HG03066 (cell line): Measurements from ENCODE around the gene VASP.

Source experiments
- ATAC-seq: cut with Tn5 transposase; IDR thresholded peaks from one replicate; pipeline ENCODE4 v1.9.1; 2021; ENCODE audit warnings: low read depth; ENCODE audit not compliant: unreplicated experiment

The VASP gene

DNA sequence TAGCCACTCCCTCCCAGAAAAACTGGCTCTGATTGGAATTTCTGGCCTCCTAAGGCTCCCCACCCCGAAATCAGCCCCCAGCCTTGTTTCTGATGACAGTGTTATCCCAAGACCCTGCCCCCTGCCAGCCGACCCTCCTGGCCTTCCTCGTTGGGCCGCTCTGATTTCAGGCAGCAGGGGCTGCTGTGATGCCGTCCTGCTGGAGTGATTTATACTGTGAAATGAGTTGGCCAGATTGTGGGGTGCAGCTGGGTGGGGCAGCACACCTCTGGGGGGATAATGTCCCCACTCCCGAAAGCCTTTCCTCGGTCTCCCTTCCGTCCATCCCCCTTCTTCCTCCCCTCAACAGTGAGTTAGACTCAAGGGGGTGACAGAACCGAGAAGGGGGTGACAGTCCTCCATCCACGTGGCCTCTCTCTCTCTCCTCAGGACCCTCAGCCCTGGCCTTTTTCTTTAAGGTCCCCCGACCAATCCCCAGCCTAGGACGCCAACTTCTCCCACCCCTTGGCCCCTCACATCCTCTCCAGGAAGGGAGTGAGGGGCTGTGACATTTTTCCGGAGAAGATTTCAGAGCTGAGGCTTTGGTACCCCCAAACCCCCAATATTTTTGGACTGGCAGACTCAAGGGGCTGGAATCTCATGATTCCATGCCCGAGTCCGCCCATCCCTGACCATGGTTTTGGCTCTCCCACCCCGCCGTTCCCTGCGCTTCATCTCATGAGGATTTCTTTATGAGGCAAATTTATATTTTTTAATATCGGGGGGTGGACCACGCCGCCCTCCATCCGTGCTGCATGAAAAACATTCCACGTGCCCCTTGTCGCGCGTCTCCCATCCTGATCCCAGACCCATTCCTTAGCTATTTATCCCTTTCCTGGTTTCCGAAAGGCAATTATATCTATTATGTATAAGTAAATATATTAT, 33.3 kb upstream of the VASP start:
- ATAC-seq: no peak

DNA sequence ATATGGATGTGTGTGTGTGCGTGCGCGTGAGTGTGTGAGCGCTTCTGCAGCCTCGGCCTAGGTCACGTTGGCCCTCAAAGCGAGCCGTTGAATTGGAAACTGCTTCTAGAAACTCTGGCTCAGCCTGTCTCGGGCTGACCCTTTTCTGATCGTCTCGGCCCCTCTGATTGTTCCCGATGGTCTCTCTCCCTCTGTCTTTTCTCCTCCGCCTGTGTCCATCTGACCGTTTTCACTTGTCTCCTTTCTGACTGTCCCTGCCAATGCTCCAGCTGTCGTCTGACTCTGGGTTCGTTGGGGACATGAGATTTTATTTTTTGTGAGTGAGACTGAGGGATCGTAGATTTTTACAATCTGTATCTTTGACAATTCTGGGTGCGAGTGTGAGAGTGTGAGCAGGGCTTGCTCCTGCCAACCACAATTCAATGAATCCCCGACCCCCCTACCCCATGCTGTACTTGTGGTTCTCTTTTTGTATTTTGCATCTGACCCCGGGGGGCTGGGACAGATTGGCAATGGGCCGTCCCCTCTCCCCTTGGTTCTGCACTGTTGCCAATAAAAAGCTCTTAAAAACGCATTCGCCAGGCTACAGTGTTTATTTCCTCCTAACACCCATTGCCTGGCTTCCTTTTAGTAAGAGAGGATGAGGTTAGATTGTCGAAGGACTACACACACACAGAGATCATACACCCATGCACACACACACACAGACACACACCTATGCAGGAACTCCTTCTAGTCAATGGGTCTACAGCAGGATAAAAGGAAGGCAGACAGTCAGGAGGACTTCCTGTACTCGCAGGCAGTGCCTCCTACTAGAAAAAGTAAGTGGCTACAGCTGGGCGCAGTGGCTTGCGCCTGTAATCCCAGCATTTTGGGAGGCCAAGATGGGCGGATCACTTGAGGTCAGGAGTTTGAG, 32.4 kb upstream of the VASP start:
- no peak for ATAC-seq

DNA sequence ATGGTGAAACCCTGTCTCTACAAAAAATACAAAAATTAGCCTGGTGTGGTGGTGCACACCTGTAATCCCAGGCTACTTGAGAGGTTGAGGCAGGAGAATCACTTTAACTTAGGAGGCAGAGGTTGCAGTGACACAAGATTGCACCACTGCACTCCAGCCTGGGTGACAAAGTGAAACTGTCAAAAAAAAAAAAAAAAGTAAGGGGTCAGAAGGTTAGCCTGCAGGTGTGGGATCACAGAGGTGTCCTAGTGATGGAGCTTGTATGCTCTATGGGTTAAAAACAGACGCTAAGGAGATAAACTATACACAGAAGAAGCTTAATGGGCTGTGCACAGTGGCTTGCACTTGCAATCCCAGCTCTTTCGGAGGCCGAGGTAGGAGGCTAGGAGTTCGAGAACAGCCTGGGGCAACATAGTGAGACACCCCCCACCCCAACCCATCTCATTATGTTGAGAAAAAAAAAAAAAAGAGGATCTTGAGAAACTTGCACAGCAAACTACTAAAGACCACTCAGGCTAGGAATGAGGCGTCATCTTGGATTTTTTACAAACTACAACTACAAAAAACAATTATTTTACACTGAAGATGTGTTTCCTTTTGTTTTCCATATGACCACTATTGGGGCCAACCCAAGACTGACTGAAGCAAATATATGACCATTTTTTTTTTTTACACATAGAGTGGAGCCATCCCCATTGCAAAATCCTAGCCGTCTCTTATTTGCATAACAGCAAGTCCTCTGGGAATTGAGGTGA, 31.6 kb upstream of the VASP start:
- no peak for ATAC-seq

DNA sequence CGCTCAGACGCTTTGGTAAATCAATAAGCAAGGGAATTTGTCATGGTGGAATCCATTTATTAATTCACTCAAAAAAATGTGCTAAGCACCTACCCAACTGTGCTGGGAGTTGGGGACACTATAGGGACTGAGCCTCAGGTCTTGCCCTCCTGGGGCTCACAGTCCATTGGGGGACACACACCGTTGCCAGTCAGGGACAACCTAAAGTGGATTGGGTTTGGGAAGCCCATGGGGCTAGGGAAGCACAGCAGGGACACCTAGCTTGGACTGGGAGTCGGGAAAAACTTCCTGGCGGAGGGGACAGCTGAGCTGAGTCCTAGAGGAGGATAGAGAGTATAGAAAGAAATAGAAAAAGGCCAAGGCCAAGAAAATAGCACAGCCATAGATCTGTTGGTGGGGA, 31.0 kb upstream of the VASP start:
- ATAC-seq: no peak

DNA sequence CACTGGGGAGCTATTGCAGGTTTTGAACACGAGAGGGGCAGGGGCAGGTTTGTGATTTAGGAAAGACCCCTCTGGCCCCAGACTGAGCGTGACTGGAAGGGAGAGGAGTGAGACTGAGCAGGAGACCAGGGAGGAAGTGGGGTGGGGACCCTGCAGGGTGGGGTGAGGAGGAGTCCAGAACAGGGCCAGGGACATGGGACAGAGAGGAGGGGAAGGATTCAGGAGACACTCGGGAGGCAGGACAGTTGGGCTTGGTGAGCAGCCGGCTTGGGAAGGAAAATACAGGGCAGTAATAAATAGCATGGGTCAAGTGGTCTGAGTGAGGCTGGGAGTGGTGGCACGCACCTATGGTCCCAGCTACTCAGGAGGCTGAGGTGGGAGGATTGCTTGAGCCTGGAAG, 30.1 kb upstream of the VASP start:
- ATAC-seq: no peak

DNA sequence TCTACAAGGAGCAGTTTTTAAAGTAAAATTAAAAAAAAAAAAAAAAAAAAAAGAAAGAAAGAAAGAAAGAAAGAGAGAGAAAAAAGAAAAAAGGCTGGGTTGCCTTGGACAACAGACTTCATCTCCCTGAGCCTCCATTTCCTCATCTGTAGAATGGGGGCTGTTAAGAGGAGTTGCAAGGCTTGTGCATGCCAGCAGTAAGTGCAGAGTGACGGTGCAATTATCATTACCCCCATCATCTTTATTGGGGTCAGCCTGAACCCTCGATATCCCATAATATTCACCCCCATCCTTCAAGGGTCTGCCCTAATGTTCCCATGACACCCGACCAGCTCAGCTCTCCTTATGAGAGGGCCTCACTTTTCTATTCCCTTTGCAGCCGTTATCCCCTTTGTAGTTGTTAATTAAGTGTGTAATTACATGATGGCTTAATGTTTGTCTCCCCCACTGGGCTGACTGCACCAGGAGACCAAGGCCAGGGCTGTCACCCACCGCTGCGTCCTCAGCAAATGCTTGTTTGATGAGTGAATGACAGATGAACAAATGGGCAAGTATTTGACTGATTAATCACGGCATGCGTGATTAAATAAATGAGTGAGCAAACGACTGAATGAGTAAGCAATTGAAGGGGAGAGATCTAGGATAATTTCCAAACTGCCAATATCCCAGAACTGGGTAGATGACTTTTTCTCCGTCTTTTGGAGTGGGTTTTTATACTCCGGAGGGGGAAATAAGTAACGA, 29.4 kb upstream of the VASP start:
- no peak for ATAC-seq

DNA sequence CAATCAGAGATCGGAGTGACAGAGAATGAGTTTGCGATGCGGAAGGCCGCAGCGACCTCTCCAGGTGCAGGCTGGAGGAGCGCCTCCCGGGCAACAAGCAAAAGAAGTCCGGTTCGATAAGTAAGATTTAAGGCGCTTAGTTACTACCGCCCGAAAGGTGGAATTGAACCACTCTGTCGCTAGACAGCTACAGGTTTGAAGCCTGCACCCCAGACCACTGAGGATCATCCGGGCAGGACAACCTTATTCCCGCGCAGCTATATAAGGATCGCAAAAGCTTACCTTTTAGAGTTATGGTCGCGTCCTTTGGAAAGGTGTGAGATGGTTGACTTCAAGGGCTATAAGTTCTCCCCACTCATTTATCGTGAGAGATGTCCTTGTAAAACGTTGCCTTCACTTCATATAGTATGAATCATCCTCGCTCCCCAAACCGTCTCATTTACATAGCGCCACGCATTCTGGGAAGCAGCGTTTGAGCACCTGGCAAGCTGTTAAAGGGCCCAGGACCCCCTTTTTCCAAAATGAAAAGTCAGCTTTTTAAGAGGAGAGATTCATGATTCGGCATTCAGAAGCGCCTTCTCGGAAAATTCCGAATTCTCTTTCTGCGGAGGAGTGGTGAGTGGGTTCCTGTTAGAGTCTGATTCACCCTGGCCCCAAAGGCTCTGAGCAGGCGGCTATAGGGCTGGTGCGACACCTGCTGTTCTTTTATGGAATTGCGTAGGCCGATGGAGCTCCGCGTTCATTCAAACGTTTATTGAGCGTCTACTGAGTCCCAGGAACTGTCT, 28.6 kb upstream of the VASP start:
- peak; percentile 67 for ATAC-seq

DNA sequence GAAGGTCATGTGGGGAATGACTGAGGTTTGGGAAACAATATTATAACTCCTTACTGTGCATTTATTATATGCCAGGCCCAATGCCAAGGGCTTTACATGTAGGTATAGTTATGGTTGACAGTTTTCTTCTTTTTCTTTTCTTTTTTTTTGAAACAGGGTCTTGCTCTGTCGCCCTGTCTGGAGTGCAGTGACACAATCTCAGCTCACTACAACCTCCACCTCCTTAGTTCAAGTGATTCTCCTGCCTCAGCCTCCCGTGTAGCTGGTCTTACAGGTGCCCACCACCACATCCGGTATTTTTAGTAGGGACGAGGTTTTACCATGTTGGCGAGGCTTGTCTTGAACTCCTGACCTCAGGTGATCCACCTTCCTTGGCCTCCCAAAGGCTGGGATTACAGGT, 24.2 kb upstream of the VASP start:
- no peak for ATAC-seq

DNA sequence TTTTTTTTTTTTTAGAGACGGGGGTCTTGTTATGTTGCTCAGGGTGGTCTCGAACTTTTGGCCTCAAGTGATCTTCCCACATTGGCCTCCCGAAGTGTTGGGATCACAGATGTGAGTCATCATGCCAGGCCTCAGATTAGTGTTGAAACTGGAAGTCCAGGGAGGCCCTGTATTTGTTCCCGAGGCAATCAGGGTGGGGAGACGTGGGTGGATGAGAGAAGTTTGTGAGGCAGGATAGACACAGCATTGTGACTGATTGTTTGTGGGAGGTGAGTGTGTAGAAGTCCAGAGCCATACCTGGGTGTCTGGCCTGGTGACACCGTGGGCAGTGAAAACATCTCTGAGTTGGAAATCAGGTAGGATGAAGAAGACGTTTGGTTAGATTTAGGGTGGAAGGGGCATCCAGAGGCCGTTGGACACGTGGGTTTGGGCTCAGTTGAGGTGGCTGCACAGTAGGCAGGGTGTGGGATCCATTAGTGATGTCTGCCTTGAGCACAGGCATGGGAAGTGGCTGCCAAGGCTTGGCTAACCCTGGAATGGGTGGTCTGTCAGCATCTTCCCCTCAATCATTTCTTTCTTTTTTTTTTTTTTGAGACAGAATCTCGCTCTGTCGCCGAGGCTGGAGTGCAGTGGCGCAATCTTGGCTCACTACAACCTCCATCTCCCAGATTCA, 22.9 kb upstream of the VASP start:
- no peak for ATAC-seq

DNA sequence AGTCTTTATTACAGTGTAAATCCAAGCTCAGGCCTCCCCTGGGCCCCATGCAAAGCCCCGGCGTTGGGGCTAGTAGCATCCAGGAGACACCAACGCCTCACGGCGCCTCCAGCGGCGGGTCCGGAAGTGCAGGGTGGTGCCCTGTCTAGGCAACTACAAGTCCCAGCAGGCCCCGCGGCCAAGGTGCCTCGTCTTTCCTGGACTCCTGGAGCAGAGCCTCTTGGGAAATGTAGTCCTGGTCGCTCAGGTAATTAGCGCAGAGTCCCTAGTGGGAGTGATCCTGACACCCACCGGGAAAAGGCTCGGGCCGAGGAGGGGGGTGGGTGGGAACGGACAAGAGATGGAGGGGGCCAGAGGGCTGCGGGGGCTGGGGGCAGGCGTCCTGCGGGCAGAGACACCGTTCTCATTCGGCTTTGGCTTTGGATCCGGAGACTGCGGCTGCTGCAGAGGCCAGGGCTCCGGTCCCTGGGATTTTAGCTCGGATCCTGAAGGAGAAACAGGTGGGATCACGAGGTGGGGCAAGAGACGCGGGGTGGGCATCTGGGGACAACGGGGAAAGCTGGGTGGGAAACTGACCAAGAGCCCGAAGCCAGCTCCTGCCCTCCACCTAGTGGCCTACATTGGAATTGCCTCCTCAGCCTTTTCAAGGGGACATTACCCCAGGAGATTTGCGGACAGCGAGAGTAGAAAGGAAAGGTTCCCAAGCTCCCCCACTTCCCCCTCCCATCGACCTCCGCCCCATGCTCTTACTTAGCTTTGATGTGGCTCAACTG, 21.8 kb upstream of the VASP start:
- peak; percentile 91 for ATAC-seq

DNA sequence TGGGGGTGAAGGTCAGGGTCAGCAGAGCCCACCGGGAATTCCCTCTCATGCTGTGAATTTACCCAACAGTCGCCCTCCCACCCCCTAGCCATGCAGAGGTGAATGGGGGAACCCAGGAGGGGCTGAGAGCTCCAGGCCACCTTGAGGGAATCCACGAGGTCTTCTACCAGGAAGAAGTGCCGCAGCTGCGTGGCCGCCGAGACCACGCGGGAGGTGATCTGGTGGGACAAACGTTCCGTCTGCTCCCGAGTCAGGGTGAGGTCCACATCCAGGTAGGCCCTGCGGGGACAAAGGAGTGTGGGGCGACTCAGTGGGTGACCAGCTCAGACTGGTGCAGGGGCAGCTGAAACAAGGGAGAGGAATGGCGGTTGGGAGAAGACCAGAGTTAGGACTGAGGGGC, 18.6 kb upstream of the VASP start:
- ATAC-seq: no peak

DNA sequence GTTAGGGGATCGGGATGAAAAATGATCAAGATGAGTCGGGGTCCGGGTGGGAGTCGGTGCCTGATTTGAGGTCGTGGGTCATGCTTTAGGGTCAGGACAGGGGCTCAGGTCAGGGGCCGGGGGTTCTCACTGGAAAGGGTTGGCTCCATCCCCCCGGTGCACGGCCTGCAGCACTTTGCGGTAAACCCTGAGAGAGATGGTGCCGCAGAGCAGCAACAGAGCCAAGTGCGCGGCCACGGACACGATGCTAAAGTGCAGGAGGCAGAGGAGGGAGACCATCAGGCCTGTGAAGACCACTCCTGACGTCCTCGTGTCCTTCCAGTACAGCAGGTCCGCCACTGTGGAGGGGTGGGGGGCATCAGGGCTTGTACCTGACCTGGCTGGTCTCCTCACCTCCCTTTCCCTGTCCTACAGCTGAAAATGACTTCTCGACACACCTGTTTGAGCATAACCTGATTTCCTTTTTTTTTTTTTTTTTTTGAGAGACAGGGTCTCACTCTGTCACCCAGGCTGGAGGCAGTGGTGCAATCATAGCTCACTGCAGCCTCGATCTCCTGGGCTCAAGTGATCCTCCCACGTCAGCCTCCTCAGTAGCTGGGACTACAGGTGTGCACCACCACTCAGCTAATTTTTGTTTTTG, 17.9 kb upstream of the VASP start:
- no peak for ATAC-seq

DNA sequence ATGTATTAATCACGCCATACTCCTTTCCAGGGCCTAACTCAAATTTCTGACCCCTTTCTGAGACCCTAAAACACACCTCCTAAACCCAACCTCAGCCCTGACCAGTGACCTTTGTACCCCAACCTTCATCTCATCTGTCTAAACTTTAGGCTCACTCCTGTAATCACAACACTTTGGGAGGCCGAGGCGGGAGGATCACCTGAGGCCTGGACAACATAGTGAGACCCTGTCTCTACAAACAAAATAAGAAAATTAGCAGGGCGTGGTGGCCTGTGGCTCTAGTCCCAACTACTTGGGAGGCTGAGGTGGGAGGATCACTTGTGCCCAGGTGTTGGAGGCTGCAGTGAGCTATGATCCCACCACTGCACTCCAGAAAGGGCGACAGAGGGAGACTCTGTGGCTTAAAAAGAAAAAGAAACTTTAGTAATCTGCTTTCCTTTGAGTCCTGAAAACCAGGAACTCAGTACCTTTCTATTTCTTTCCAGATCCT, 15.1 kb upstream of the VASP start:
- ATAC-seq: no peak

DNA sequence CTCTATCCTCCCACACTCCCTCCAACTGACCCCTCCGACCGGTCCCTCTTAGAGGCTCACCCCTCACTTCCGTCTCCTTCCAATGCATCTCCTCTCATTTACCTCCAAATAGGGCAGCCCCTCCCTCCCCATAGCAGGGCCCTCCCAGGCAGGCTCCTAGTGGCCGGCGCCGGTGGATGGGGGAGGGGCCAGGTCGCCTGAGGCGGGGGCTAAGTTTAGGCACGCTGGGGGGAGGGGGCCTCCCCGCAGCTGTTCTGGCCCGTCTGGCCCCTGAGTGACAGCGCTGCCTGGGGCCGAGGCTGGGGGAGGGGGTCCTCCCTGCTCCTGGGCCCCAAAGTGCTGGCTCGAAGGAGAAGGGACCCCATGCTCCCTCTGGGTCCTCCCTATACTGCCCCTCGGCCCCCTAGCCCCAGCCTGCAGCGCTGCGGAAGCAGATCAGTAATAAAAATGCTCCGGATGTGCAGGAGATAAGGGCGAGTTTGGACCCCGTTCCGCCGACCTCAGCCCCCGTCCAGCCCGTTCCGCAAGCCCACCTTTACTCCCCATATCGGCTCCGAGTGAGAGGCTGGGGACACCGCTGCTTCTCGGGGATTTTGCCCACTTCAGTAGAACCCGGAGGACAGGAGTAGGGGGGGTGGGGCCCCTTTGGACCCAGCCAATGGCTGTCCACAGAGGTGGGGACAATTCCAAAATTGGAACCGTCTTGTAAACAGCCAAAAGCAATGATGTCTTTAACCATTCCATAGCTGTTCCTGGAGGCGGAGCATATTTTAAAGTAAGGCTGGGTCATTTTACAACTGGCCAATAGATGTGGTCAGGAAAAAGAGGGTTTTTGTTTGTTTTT, 14.4 kb upstream of the VASP start:
- no peak for ATAC-seq

DNA sequence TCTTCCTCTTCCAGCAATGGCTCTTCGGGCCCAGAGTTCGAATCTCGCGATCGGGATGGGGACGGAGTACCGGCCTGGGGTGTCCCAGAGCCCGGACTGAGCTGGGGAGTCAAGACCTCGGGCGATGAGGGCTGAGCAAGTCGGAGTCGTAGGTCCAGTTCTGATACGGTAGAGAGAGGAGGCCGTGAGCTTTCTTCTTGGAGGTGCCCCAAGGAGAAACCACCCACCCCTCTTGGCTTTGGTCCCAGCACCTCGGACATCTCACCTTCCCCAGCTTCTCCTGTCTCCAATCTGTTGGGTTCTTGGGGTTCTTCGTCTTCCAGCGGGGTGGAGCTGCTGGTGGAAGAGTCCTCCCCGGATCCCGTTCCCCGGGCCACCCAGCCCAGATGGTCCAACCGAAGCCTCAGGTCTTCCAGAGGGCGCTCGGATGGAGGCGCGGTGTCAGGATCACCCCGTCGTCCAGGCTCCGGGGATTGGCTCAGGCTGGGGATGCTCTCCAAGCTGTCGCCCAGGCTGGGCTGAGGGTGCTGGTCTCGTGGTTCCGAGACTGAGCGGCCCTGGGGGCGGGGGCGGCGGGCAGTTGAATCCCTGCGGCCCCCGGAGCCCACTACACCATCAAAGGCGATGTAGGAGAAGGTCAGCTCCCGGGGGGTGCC, 12.9 kb upstream of the VASP start:
- no peak for ATAC-seq

DNA sequence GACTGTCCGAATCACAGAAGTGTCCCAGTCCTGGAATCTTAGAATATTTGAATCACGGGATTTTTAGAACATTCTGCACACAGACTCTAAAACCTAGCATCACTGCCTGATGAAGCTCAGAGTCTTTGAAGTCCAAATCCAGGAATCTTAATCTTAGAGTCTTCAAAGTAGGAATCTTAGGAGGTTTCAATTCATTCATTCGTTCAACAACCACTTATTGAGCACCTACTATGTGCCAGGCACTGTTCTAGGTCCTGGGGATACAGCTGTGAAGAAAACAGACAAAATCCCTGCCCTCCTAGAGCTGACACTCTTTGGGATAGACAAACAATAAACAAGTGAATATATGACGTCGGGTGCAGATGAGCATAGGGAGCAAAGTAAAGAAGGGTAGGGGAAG, 12.1 kb upstream of the VASP start:
- ATAC-seq: no peak
